HepG2 (cell line): ENCODE measurements around the gene VNN1. TPM values are rescaled to one million over a fixed set of nuclear protein-coding genes. Genes with fewer than 3 reads are reported as not detected.
A peak's percentile ranks its signal among the peaks of the same experiment; 100 is the strongest.

Experiments used
- ATAC-seq: fragments of 200-7000 bp; cut with Tn5 transposase; 3 replicates; pipeline ENCODE4 v1.9.1; 2020; ENCODE audit warnings: mild to moderate bottlenecking, moderate library complexity
- BruUV-seq: library from RNA; stranded (reverse); fragments of 400-500 nt; replicated peaks from 2 replicates; lab custom pipeline; 2021; lab: Mats Ljungman, UMichigan
- CTCF ChIA-PET: fragments of 300-600 bp; formaldehyde crosslinking; extraction: SDS; loops from one replicate; lab custom pipeline; 2021; ENCODE audit warnings: low total read pairs, inconsistent platforms, low intra/inter-chr PET ratio; lab: Yijun Ruan, JAX
- POLR2A ChIA-PET: fragments of 350-600 bp; sonication (Branson Sonifier 250); formaldehyde crosslinking; loops from one replicate; lab custom pipeline; 2020; ENCODE audit warnings: antibody characterized with exemption, inconsistent platforms; lab: Yijun Ruan, JAX
- DNase-seq: peaks from one replicate; pipeline ENCODE4 v3.0.0-alpha.2; 2015; ENCODE audit warnings: low spot score
- FAIRE-seq: peaks from 3 replicates; lab custom pipeline; 2011; peaks lifted over from hg19 to GRCh38; lab: Jason Lieb, UNC
- H2AFZ ChIP-seq: one replicate; pipeline ENCODE4 v1.6.1; 2011; ENCODE audit warnings: low read length, inconsistent platforms
- H3K27ac ChIP-seq: fragments of 300-600 bp; 3 replicates; pipeline ENCODE4 v1.8.0; 2011; ENCODE audit warnings: mixed run types, mild to moderate bottlenecking, mixed read lengths, low read length, inconsistent platforms; ENCODE audit not compliant: insufficient read depth; ENCODE audit errors: extremely low read length
- H3K27me3 ChIP-seq, 2 experiments: fragments of 200-600 bp in 1 of 2; 2 replicates in 1 of 2; 3 replicates in 1 of 2; pipeline versions ENCODE4 v1.6.0 to v1.8.0; 2011; ENCODE audit warnings: low read length in 2 of 2, mild to moderate bottlenecking in 2 of 2, moderate library complexity in 2 of 2, inconsistent platforms in 1 of 2; ENCODE audit not compliant: insufficient read depth in 2 of 2, control insufficient read depth in 1 of 2
- H3K36me3 ChIP-seq, 2 experiments: fragments of 200-600 bp in 1 of 2; replicated peaks in 1 of 2; 2 replicates in 1 of 2; 3 replicates in 1 of 2; pipeline versions ENCODE4 v1.5.1 to v1.8.0; 2011; ENCODE audit warnings: low read length in 2 of 2, inconsistent platforms in 1 of 2; ENCODE audit not compliant: insufficient read depth in 2 of 2, control insufficient read depth in 1 of 2
- H3K4me1 ChIP-seq: 2 replicates; pipeline ENCODE4 v1.5.1; 2012; ENCODE audit warnings: low read length, inconsistent platforms; ENCODE audit not compliant: insufficient read depth
- H3K4me2 ChIP-seq: 2 replicates; pipeline ENCODE4 v1.6.0; 2011; ENCODE audit warnings: low read depth, low read length, inconsistent platforms
- H3K4me3 ChIP-seq, 3 experiments: fragments of 200-600 bp in 1 of 3; sonication (generic), shearing (Covaris generic) in 1 of 3; replicated peaks in 1 of 3; 2 replicates each; pipeline ENCODE4 v1.5.1; 2011 to 2016; ENCODE audit warnings: low read length in 3 of 3, inconsistent platforms in 2 of 3, low read depth in 2 of 3, mild to moderate bottlenecking in 2 of 3, control low read depth in 1 of 3, mixed read lengths in 1 of 3; ENCODE audit not compliant: insufficient read depth in 1 of 3
- H3K79me2 ChIP-seq: one replicate; pipeline ENCODE4 v1.6.1; 2011; ENCODE audit warnings: low read length, inconsistent platforms; ENCODE audit not compliant: insufficient read depth
- H3K9ac ChIP-seq: 2 replicates; pipeline ENCODE4 v1.6.0; 2011; ENCODE audit warnings: mild to moderate bottlenecking, low read depth, low read length, inconsistent platforms; ENCODE audit not compliant: insufficient read depth
- H3K9me3 ChIP-seq: 2 replicates; pipeline ENCODE4 v1.5.1; 2012; ENCODE audit warnings: mild to moderate bottlenecking, low read length
- H4K20me1 ChIP-seq: 2 replicates; pipeline ENCODE4 v1.6.0; 2011; ENCODE audit warnings: inconsistent platforms, mild to moderate bottlenecking, low read length, moderate library complexity; ENCODE audit not compliant: insufficient read depth
- ARID3A ChIP-seq: IDR thresholded peaks from 2 replicates; pipeline ENCODE4 v1.6.1; 2012; ENCODE audit warnings: low read depth, low read length, improper control_type of control experiment
- BORCS8-MEF2B ChIP-seq: sonication (generic); formaldehyde crosslinking; IDR thresholded peaks from 2 replicates; pipeline ENCODE4 v1.8.0; 2022; ENCODE audit warnings: mild to moderate bottlenecking, missing genetic modification reagents
- DR1 ChIP-seq: sonication (generic); formaldehyde crosslinking; IDR thresholded peaks from 2 replicates; pipeline ENCODE4 v1.8.0; 2021; ENCODE audit warnings: mild to moderate bottlenecking, missing genetic modification reagents, inconsistent platforms
- EP300 ChIP-seq, 3 experiments: sonication (generic) in 1 of 3; formaldehyde crosslinking in 1 of 3; IDR thresholded peaks; 2 replicates each; pipeline versions ENCODE4 v1.5.1 to v1.6.1; 2011 to 2020; ENCODE audit warnings: low read depth in 2 of 3, low read length in 2 of 3, borderline replicate concordance in 1 of 3, improper control_type of control experiment in 1 of 3, mild to moderate bottlenecking in 1 of 3, missing genetic modification reagents in 1 of 3, moderate library complexity in 1 of 3
- MAFK ChIP-seq, 2 experiments: IDR thresholded peaks in 1 of 2; conservative IDR thresholded peaks in 1 of 2; 2 replicates each; pipeline ENCODE4 v1.6.1; 2011; ENCODE audit warnings: improper control_type of control experiment in 2 of 2, low read length in 2 of 2
- MTF2 ChIP-seq: sonication (generic); formaldehyde crosslinking; IDR thresholded peaks from 2 replicates; pipeline ENCODE4 v1.5.0; 2020; ENCODE audit warnings: missing genetic modification reagents, borderline replicate concordance
- PAXIP1 ChIP-seq: sonication (generic); formaldehyde crosslinking; conservative IDR thresholded peaks from 2 replicates; pipeline ENCODE4 v1.4.0; 2020; ENCODE audit warnings: mild to moderate bottlenecking, missing genetic modification reagents, moderate library complexity
- SMARCC2 ChIP-seq: fragments of 450-650 bp; IDR thresholded peaks from 2 replicates; pipeline ENCODE4 v1.6.1; 2017; ENCODE audit warnings: antibody characterized with exemption, mild to moderate bottlenecking
- ZKSCAN5 ChIP-seq: sonication (generic); formaldehyde crosslinking; IDR thresholded peaks from 2 replicates; pipeline ENCODE4 v1.5.1; 2020; ENCODE audit warnings: mild to moderate bottlenecking, missing genetic modification reagents
- ZNF264 ChIP-seq: sonication (generic); formaldehyde crosslinking; IDR thresholded peaks from 2 replicates; pipeline ENCODE4 v1.4.0; 2020; ENCODE audit warnings: missing genetic modification reagents
- ZNF333 ChIP-seq: sonication (generic); formaldehyde crosslinking; IDR thresholded peaks from 2 replicates; pipeline ENCODE4 v1.4.0; 2020; ENCODE audit warnings: mild to moderate bottlenecking, missing genetic modification reagents, borderline replicate concordance
- ZNF501 ChIP-seq: sonication (generic); formaldehyde crosslinking; IDR thresholded peaks from 2 replicates; pipeline ENCODE4 v1.5.1; 2020; ENCODE audit warnings: mild to moderate bottlenecking, moderate library complexity, missing genetic modification reagents
- WGBS: methylation state at CpG from one replicate; pipeline ENCODE4 v1.1.6; 2017; ENCODE audit warnings: low lambda C conversion rate; 5-methylcytosine and 5-hydroxymethylcytosine counted together
- in situ Hi-C: cut with HindIII; loops from 2 replicates; pipeline ENCODE4 v1.10.0; 2017; ENCODE audit warnings: low pct_unique_long_range_greater_than_20kb; ENCODE audit not compliant: extremely low pct_ligation_motif_present
- intact Hi-C: fragments of 100-400 bp; cut with micrococcal nuclease; formaldehyde crosslinking; loops from one replicate; pipeline ENCODE4 v1.10.0; 2022; ENCODE audit not compliant: unreplicated experiment
- polyA plus RNA-seq, 8 experiments: library from polyadenylated mRNA; depleted of rRNA in 3 of 8; stranded (reverse) in 7 of 8; unstranded in 1 of 8; fragments of >200 nt; fragmentation: Illumina TruSeq in 4 of 8; extraction: Trizol in 4 of 8; gene quantifications; 2 replicates each; pipeline versions ENCODE4 v1.2.1 to v1.2.3, GENCODE V29; 2011 to 2016; ENCODE audit warnings: low read depth in 4 of 8, missing spikeins in 1 of 8, mixed read lengths in 1 of 8; ENCODE audit not compliant: insufficient read depth in 1 of 8
- total RNA-seq, 5 experiments: library from RNA; depleted of rRNA; stranded (reverse); fragments of >200 nt; fragmentation: Illumina TruSeq; extraction: Trizol; gene quantifications; 2 replicates each; pipeline ENCODE4 v1.2.3, GENCODE V29; 2016; ENCODE audit warnings: low read depth in 1 of 5

Gene VNN1
- total and polyA plus RNA-seq, 2 of the 13 experiments (the other 11 are each of a cell fraction or from before 2014, with no cell fraction given), result 0.62 to 4.0 TPM

- TF ChIP-seq ZKSCAN5 (CRISPR knock-in tag), result no peak
- TF ChIP-seq BORCS8-MEF2B, result no peak
- no peak for TF ChIP-seq ZNF501 (CRISPR knock-in tag)
- TF ChIP-seq DR1 (CRISPR knock-in tag), result no peak
- TF ChIP-seq ARID3A, result no peak
- TF ChIP-seq ZNF264 (CRISPR knock-in tag), result no peak
- TF ChIP-seq, all 625 proteins: peak for 0
These were observed 305 bp upstream of the VNN1 start (continued) for GRCh38 chr6:132714160-132714559.

- no peak overlapping the region; the same call in 1 of the 2 replicates for H3K4me2 ChIP-seq
- CTCF ChIA-PET, result no interaction called here
- H3K9me3 ChIP-seq, result no peaks in the 10 kb centered on the region
- no peak for DNase-seq
- no peak overlapping the region for H3K9ac ChIP-seq
- BruUV-seq, result no TSS peak
- no peak for ATAC-seq
- peaks cover 15% of the 10 kb centered on the region; the same call in 1 of the 2 replicates for H3K4me1 ChIP-seq
- no peak for FAIRE-seq
- H3K4me3 ChIP-seq, result no peak overlapping the region; a peak in 1 of 6 replicates
- no peak overlapping the region for H2AFZ ChIP-seq
- H3K27ac ChIP-seq, result no peak overlapping the region
- in situ Hi-C loops, result no loop called here
- 30% methylated on average over 4 of the region's 4 CpGs for WGBS
- intact Hi-C loops, result no loop called here
- no peaks in the 10 kb centered on the region for H3K36me3 ChIP-seq
- H3K27me3 ChIP-seq, result no peaks in the 10 kb centered on the region
- H4K20me1 ChIP-seq, result no peaks in the 10 kb centered on the region
- H3K79me2 ChIP-seq, result no peaks in the 10 kb centered on the region
- POLR2A ChIA-PET, result no interaction called here
- TF ChIP-seq MAFK (conservative IDR thresholded peaks at IDR 0.05 in 1 of 2, IDR thresholded peaks at IDR 0.05 in 1 of 2; ENCODE audit: low read length in 2 of 2), result no peak
- peak; percentile 35; the same call in 1 of the 2 replicates for TF ChIP-seq SMARCC2
- TF ChIP-seq MTF2, result no peak
- TF ChIP-seq ZNF501 (CRISPR knock-in tag), result peak; percentile 36; the same call in 1 of the 2 replicates
- peak in 1 of 2 experiments; percentile 50; a peak in 1 of 4 replicates for TF ChIP-seq EP300 (IDR thresholded peaks at IDR 0.05; ENCODE audit: low read depth in 2 of 2, low read length in 2 of 2)
- no peak for TF ChIP-seq EP300 (CRISPR knock-in tag; IDR thresholded peaks at IDR 0.05; ENCODE audit: borderline replicate concordance)
- peak; percentile 31; the same call in 1 of the 2 replicates for TF ChIP-seq PAXIP1
- no peak for TF ChIP-seq ZNF333 (CRISPR knock-in tag)
These were observed 1.5 kb downstream of the VNN1 start for GRCh38 chr6:132712366-132712765.
